ENCODE results near the gene TCEANC2.
"Not testable (repeated sequence)": the region's sequence is repeated elsewhere in the genome, so short reads cannot be mapped to it uniquely, and the experiment has no call there.

Gene TCEANC2

GRCh38 chr1:54016343-54017282, 36.8 kb upstream of the TCEANC2 start:
- no peak for DNase-seq (ENCODE audit: low spot score)
- Mint-ChIP-seq H3K9me3 (no peaks in the 10 kb centered on the region), H3K4me3 (no peak overlapping the region), H3K27me3 (ENCODE audit: low read depth) (no peaks in the 10 kb centered on the region), H3K36me3 (ENCODE audit: low read depth) (no peaks in the 10 kb centered on the region), H3K4me1 (ENCODE audit: low read depth) (no peaks in the 10 kb centered on the region), H3K27ac (no peak overlapping the region)

- H3K9me3 Mint-ChIP-seq = no peaks in the 10 kb centered on the region
- no peaks in the 10 kb centered on the region for H3K36me3 Mint-ChIP-seq (ENCODE audit: low read depth)
- H3K27me3 Mint-ChIP-seq (ENCODE audit: low read depth) = no peaks in the 10 kb centered on the region
- H3K27ac Mint-ChIP-seq = no peak within 1 kb of the TSS
- H3K4me1 Mint-ChIP-seq (ENCODE audit: low read depth) = no peaks in the 10 kb centered on the region
- DNase-seq (ENCODE audit: low spot score) = no peak
- no peak within 1 kb of the TSS for H3K4me3 Mint-ChIP-seq
Observed at GRCh38 chr1:54017979-54018378, 35.4 kb upstream of the TCEANC2 start, which contains the start of gene LDLRAD1. TSS of gene LDLRAD1 (minus strand) at chr1:54018186. CDS start at chr1:54018112, 74 bp downstream.

- no peak overlapping the region for H3K4me3 Mint-ChIP-seq
- no peak for DNase-seq (ENCODE audit: low spot score)
- H3K27me3 Mint-ChIP-seq (ENCODE audit: low read depth) = no peaks in the 10 kb centered on the region
- H3K27ac Mint-ChIP-seq = no peak overlapping the region
- H3K36me3 Mint-ChIP-seq (ENCODE audit: low read depth) = no peaks in the 10 kb centered on the region
- H3K9me3 Mint-ChIP-seq = no peaks in the 10 kb centered on the region
- H3K4me1 Mint-ChIP-seq (ENCODE audit: low read depth) = no peaks in the 10 kb centered on the region
Observed at GRCh38 chr1:54018635-54019034, 34.8 kb upstream of the TCEANC2 start.

- H3K36me3 Mint-ChIP-seq (ENCODE audit: low read depth); H3K9me3 Mint-ChIP-seq; H3K4me1 Mint-ChIP-seq (ENCODE audit: low read depth); H3K27ac Mint-ChIP-seq; DNase-seq (ENCODE audit: low spot score); H3K27me3 Mint-ChIP-seq (ENCODE audit: low read depth); H3K4me3 Mint-ChIP-seq: not testable (repeated sequence)
Observed at GRCh38 chr1:54019562-54020176, 33.7 kb upstream of the TCEANC2 start.

GRCh38 chr1:54024358-54024757, 29.1 kb upstream of the TCEANC2 start:
- no peak for DNase-seq (ENCODE audit: low spot score)
- Mint-ChIP-seq H3K4me1 (ENCODE audit: low read depth) (no peaks in the 10 kb centered on the region), H3K36me3 (ENCODE audit: low read depth) (no peaks in the 10 kb centered on the region), H3K9me3 (no peaks in the 10 kb centered on the region), H3K27me3 (ENCODE audit: low read depth) (no peaks in the 10 kb centered on the region), H3K27ac (no peak overlapping the region), H3K4me3 (no peak overlapping the region)

- H3K27ac Mint-ChIP-seq; H3K36me3 Mint-ChIP-seq (ENCODE audit: low read depth); H3K4me1 Mint-ChIP-seq (ENCODE audit: low read depth); DNase-seq (ENCODE audit: low spot score); H3K27me3 Mint-ChIP-seq (ENCODE audit: low read depth); H3K4me3 Mint-ChIP-seq; H3K9me3 Mint-ChIP-seq: not testable (repeated sequence)
Observed at GRCh38 chr1:54024811-54025210, 28.6 kb upstream of the TCEANC2 start.

- no peaks in the 10 kb centered on the region for H3K27me3 Mint-ChIP-seq (ENCODE audit: low read depth)
- H3K27ac Mint-ChIP-seq = no peak overlapping the region
- DNase-seq (ENCODE audit: low spot score) = no peak
Observed at GRCh38 chr1:54027848-54028247, 25.6 kb upstream of the TCEANC2 start.

GRCh38 chr1:54028306-54029251, 24.8 kb upstream of the TCEANC2 start:
- Mint-ChIP-seq H3K9me3 (no peaks in the 10 kb centered on the region), H3K4me3 (no peak overlapping the region), H3K27me3 (ENCODE audit: low read depth) (no peaks in the 10 kb centered on the region), H3K36me3 (ENCODE audit: low read depth) (peaks cover 16% of the 10 kb centered on the region), H3K27ac (no peak overlapping the region), H3K4me1 (ENCODE audit: low read depth) (no peaks in the 10 kb centered on the region)
- no peak for DNase-seq (ENCODE audit: low spot score)

More at GRCh38 chr1:54027848-54028247, 25.6 kb upstream of the TCEANC2 start:
- Mint-ChIP-seq H3K36me3 (ENCODE audit: low read depth) (peaks cover 15% of the 10 kb centered on the region), H3K4me3 (no peak overlapping the region), H3K4me1 (ENCODE audit: low read depth) (no peaks in the 10 kb centered on the region), H3K9me3 (no peaks in the 10 kb centered on the region)

GRCh38 chr1:54037476-54037875, 15.9 kb upstream of the TCEANC2 start:
- no peaks in the 10 kb centered on the region for H3K9me3 Mint-ChIP-seq
- no peak for DNase-seq (ENCODE audit: low spot score)
- no peaks in the 10 kb centered on the region for H3K4me1 Mint-ChIP-seq (ENCODE audit: low read depth)
- no peak overlapping the region for H3K4me3 Mint-ChIP-seq
- H3K27me3 Mint-ChIP-seq (ENCODE audit: low read depth) = no peaks in the 10 kb centered on the region
- peaks cover 49% of the 10 kb centered on the region for H3K36me3 Mint-ChIP-seq (ENCODE audit: low read depth)
- no peak overlapping the region for H3K27ac Mint-ChIP-seq

GRCh38 chr1:54041806-54042205, 11.6 kb upstream of the TCEANC2 start:
- H3K36me3 Mint-ChIP-seq (ENCODE audit: low read depth) = peaks cover 45% of the 10 kb centered on the region
- no peaks in the 10 kb centered on the region for H3K9me3 Mint-ChIP-seq
- H3K4me1 Mint-ChIP-seq (ENCODE audit: low read depth) = peaks cover 2% of the 10 kb centered on the region
- no peak for DNase-seq (ENCODE audit: low spot score)
- H3K4me3 Mint-ChIP-seq = no peak overlapping the region
- no peaks in the 10 kb centered on the region for H3K27me3 Mint-ChIP-seq (ENCODE audit: low read depth)
- no peak overlapping the region for H3K27ac Mint-ChIP-seq

GRCh38 chr1:54045496-54045895, 7.9 kb upstream of the TCEANC2 start:
- Mint-ChIP-seq H3K4me3 (no peak overlapping the region), H3K4me1 (ENCODE audit: low read depth) (peaks cover 10% of the 10 kb centered on the region), H3K27ac (no peak overlapping the region), H3K27me3 (ENCODE audit: low read depth) (no peaks in the 10 kb centered on the region), H3K9me3 (no peaks in the 10 kb centered on the region), H3K36me3 (ENCODE audit: low read depth) (peaks cover 33% of the 10 kb centered on the region)
- DNase-seq (ENCODE audit: low spot score) = no peak

- H3K36me3 Mint-ChIP-seq (ENCODE audit: low read depth) = peaks cover 24% of the 10 kb centered on the region
- peaks cover 12% of the 10 kb centered on the region for H3K4me1 Mint-ChIP-seq (ENCODE audit: low read depth)
- DNase-seq (ENCODE audit: low spot score) = no peak
- no peaks in the 10 kb centered on the region for H3K9me3 Mint-ChIP-seq
- no peak overlapping the region for H3K27ac Mint-ChIP-seq
- H3K27me3 Mint-ChIP-seq (ENCODE audit: low read depth) = no peaks in the 10 kb centered on the region
- H3K4me3 Mint-ChIP-seq = no peak overlapping the region
Observed at GRCh38 chr1:54046671-54047383, 6.6 kb upstream of the TCEANC2 start.

Measured in T-helper 2 cell treated with Interferon-gamma antibody and Interleukin-4, amounts not matched to agents 5 μg/mL and 100 μg/mL, for 36 hours (primary cell).